H9 (cell line): ENCODE data around the gene KIF9. TPM values are rescaled to one million over a fixed set of nuclear protein-coding genes. Genes with fewer than 3 reads are reported as not detected.

Experiments
- DNase-seq: peaks from one replicate; pipeline ENCODE4 v3.0.0-alpha.2; 2017
- H2AFZ ChIP-seq: one replicate; pipeline ENCODE4 v1.6.1; 2013; ENCODE audit warnings: mild to moderate bottlenecking, low read length, control low read depth, moderate library complexity
- H2AK5ac ChIP-seq: 2 replicates; pipeline ENCODE4 v1.6.1; 2013; ENCODE audit warnings: low read length, control low read depth, mixed read lengths; ENCODE audit not compliant: insufficient read length
- H2BK120ac ChIP-seq: one replicate; pipeline ENCODE4 v1.6.1; 2013; ENCODE audit warnings: low read depth, mild to moderate bottlenecking, low read length, control low read depth, inconsistent platforms; ENCODE audit not compliant: poor library complexity, severe bottlenecking
- H2BK12ac ChIP-seq: 2 replicates; pipeline ENCODE4 v1.6.1; 2013; ENCODE audit warnings: low read length, control low read depth, mixed read lengths, low read depth; ENCODE audit not compliant: insufficient read length
- H2BK15ac ChIP-seq: 2 replicates; pipeline ENCODE4 v1.6.1; 2013; ENCODE audit warnings: low read depth, low read length, control low read depth
- H2BK20ac ChIP-seq: one replicate; pipeline ENCODE4 v1.6.1; 2013; ENCODE audit warnings: low read depth, mild to moderate bottlenecking, low read length, control low read depth, inconsistent platforms; ENCODE audit not compliant: poor library complexity, severe bottlenecking
- H2BK5ac ChIP-seq: 2 replicates; pipeline ENCODE4 v1.6.1; 2013; ENCODE audit warnings: low read length, control low read depth, mixed read lengths; ENCODE audit not compliant: insufficient read length
- H3K14ac ChIP-seq: 2 replicates; pipeline ENCODE4 v1.6.1; 2013; ENCODE audit warnings: low read length, control low read depth; ENCODE audit not compliant: insufficient read depth
- H3K18ac ChIP-seq: 2 replicates; pipeline ENCODE4 v1.6.1; 2013; ENCODE audit warnings: low read depth, mild to moderate bottlenecking, mixed read lengths, low read length, control low read depth; ENCODE audit not compliant: insufficient read length
- H3K23ac ChIP-seq: 2 replicates; pipeline ENCODE4 v1.6.1; 2013; ENCODE audit warnings: low read length, control low read depth, mixed read lengths, low read depth; ENCODE audit not compliant: insufficient read length
- H3K23me2 ChIP-seq: 2 replicates; pipeline ENCODE4 v1.6.1; 2013; ENCODE audit warnings: low read depth, mild to moderate bottlenecking, mixed read lengths, low read length, control low read depth; ENCODE audit not compliant: insufficient read length, poor library complexity, severe bottlenecking
- H3K27ac ChIP-seq: 2 replicates; pipeline ENCODE4 v1.5.1; 2013; ENCODE audit warnings: low read length, control low read depth, mixed read lengths, low read depth; ENCODE audit not compliant: insufficient read length
- H3K27me3 ChIP-seq: 2 replicates; pipeline ENCODE4 v1.6.1; 2013; ENCODE audit warnings: low read length, control low read depth, inconsistent platforms; ENCODE audit not compliant: insufficient read depth
- H3K4ac ChIP-seq: 2 replicates; pipeline ENCODE4 v1.6.1; 2013; ENCODE audit warnings: low read depth, mild to moderate bottlenecking, control low read depth, inconsistent platforms, low read length, moderate library complexity
- H3K4me1 ChIP-seq: 2 replicates; pipeline ENCODE4 v1.6.1; 2013; ENCODE audit warnings: low read length, control low read depth, inconsistent platforms; ENCODE audit not compliant: insufficient read depth
- H3K4me2 ChIP-seq: 2 replicates; pipeline ENCODE4 v1.6.1; 2013; ENCODE audit warnings: low read length, control low read depth, mixed read lengths; ENCODE audit not compliant: insufficient read length, insufficient read depth
- H3K56ac ChIP-seq: 2 replicates; pipeline ENCODE4 v1.6.1; 2013; ENCODE audit warnings: low read depth, mild to moderate bottlenecking, mixed read lengths, low read length, control low read depth; ENCODE audit not compliant: insufficient read length
- H3K79me1 ChIP-seq: 2 replicates; pipeline ENCODE4 v1.6.1; 2013; ENCODE audit warnings: low read depth, mild to moderate bottlenecking, moderate library complexity, low read length, control low read depth, inconsistent platforms; ENCODE audit not compliant: insufficient read depth, poor library complexity, severe bottlenecking
- H3K79me2 ChIP-seq: 2 replicates; pipeline ENCODE4 v1.6.1; 2013; ENCODE audit warnings: low read length, control low read depth, inconsistent platforms; ENCODE audit not compliant: insufficient read depth
- H3K9ac ChIP-seq: 2 replicates; pipeline ENCODE4 v1.6.1; 2013; ENCODE audit warnings: low read length, control low read depth, mixed read lengths; ENCODE audit not compliant: insufficient read length; ENCODE audit errors: extremely low read depth
- H3K9me3 ChIP-seq: one replicate; pipeline ENCODE4 v1.6.1; 2013; ENCODE audit warnings: low read depth, low read length, inconsistent platforms; ENCODE audit not compliant: control insufficient read depth
- H3T11ph ChIP-seq: one replicate; pipeline ENCODE4 v1.6.1; 2013; ENCODE audit warnings: mild to moderate bottlenecking, low read length, control low read depth, inconsistent platforms
- H4K20me1 ChIP-seq: one replicate; pipeline ENCODE4 v1.6.1; 2013; ENCODE audit not compliant: control insufficient read depth, insufficient read length, insufficient read depth
- H4K5ac ChIP-seq: 2 replicates; pipeline ENCODE4 v1.6.1; 2013; ENCODE audit warnings: low read depth, mild to moderate bottlenecking, mixed read lengths, low read length, control low read depth; ENCODE audit not compliant: insufficient read length
- H4K8ac ChIP-seq: replicated peaks from 2 replicates; pipeline ENCODE4 v1.6.1; 2013; ENCODE audit warnings: low read length, control low read depth, mixed read lengths, low read depth; ENCODE audit not compliant: insufficient read length
- H4K91ac ChIP-seq: 2 replicates; pipeline ENCODE4 v1.6.1; 2013; ENCODE audit warnings: low read depth, mild to moderate bottlenecking, moderate library complexity, mixed read lengths, low read length, control low read depth; ENCODE audit not compliant: insufficient read length
- H3K27ac Mint-ChIP-seq, 3 experiments: 2 replicates in 2 of 3; 3 replicates in 1 of 3; pipeline ENCODE4 v1.8.0; 2020 to 2021; ENCODE audit warnings: mixed read lengths in 3 of 3, mild to moderate bottlenecking in 1 of 3, moderate library complexity in 1 of 3
- H3K27me3 Mint-ChIP-seq: 2 replicates; pipeline ENCODE4 v1.8.0; 2021; ENCODE audit warnings: low read depth, mild to moderate bottlenecking, moderate library complexity, mixed read lengths
- H3K36me3 Mint-ChIP-seq, 3 experiments: 2 replicates in 2 of 3; 3 replicates in 1 of 3; pipeline ENCODE4 v1.8.0; 2020 to 2021; ENCODE audit warnings: low read depth in 3 of 3, mixed read lengths in 3 of 3; ENCODE audit not compliant: insufficient read depth in 1 of 3
- H3K4me1 Mint-ChIP-seq, 2 experiments: 2 replicates each; pipeline ENCODE4 v1.8.0; 2020; ENCODE audit warnings: mixed read lengths in 2 of 2
- H3K4me3 Mint-ChIP-seq, 2 experiments: 2 replicates in 1 of 2; 3 replicates in 1 of 2; pipeline ENCODE4 v1.8.0; 2020 to 2021; ENCODE audit warnings: mild to moderate bottlenecking in 2 of 2, mixed read lengths in 2 of 2, moderate library complexity in 1 of 2
- H3K9me3 Mint-ChIP-seq, 2 experiments: 2 replicates in 1 of 2; 3 replicates in 1 of 2; pipeline ENCODE4 v1.8.0; 2020; ENCODE audit warnings: mild to moderate bottlenecking in 2 of 2, mixed read lengths in 2 of 2, moderate library complexity in 1 of 2
- WGBS: extraction: QIAGEN DNeasy Blood & Tissue Kit; methylation state at CpG from one replicate; pipeline ENCODE4 v1.1.7; 2013; ENCODE audit warnings: missing lambda C conversion rate, low lambda C conversion rate, mixed read lengths; ENCODE audit not compliant: insufficient read length; ENCODE audit errors: extremely low coverage; 5-methylcytosine and 5-hydroxymethylcytosine counted together
- total RNA-seq: library from RNA; stranded (reverse); gene quantifications from 2 replicates; pipeline ENCODE4 v1.2.1, GENCODE V29; 2021
- TF ChIP-seq, protein P1 (sequence below): fragments of 200-600 bp; sonication (generic); conservative IDR thresholded peaks from 3 replicates; pipeline ENCODE4 v1.8.0; 2021; ENCODE audit warnings: antibody characterized with exemption, mild to moderate bottlenecking

Gene KIF9
- total RNA-seq, 1 experiment from 2014 or later: 8.4 TPM

DNA sequence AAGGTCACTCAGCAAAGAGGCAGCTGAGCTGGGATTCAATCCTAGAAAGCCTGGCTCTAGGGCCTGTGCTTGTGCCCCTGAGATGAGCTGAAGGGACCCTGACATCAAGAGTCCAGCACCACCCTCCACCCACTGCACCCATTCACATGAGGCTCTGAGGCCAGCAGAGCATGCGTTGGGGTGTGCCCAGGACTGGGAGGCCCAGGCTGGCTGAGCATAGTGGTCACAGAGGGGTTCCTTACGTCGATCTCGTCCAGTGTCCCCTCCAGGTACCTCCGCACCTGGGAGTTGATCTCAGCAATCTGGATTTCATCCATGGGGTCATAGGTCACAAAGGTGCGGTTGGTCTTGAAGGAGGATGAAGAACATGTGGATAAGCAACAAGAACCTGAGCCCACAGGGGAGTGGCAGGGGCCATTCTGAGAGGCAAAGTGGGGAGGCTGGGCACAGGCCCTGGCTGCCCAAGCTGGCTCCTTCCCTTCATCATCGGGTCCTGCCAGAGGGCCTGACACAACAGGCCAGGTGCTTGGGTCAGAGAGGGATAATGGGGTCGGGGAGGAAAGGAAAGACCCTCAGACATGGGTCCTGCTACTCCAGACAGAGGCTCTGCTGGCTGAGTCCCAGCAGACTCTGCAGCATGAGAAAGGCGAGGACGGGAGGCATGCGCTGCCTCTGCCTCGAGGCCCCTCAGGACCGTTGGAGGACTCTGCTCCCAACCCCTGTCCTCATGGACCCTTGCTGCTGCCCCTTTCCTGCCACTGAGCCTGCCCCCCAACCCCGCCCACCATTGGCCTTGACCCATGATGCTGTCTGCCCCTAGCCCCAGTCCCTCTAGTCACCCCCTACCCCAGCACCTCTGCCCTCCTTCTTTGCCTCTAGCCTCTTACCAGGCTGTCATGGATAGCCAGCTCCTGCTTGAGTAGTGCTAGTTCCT, 35.2 kb downstream of the KIF9 start:
- Histone ChIP-seq H3K4me1 (peaks cover 2% of the 10 kb centered on the region; the same call in 1 of the 2 replicates), H3K23ac (no peak overlapping the region), H3K18ac (no peak overlapping the region), H3K9ac (no peak overlapping the region), H2BK20ac (no peak overlapping the region), H4K20me1 (no peaks in the 10 kb centered on the region), H3K27ac (no peak overlapping the region), H2BK15ac (no peak overlapping the region), H4K91ac (no peak overlapping the region), H2AK5ac (no peak overlapping the region), H3K9me3 (no peaks in the 10 kb centered on the region), H3T11ph (no peak overlapping the region), H3K27me3 (no peaks in the 10 kb centered on the region), H3K23me2 (no peaks in the 10 kb centered on the region), H3K14ac (no peak overlapping the region), H2BK120ac (no peak overlapping the region), H2BK5ac (no peak overlapping the region), H3K4me2 (no peak overlapping the region), H3K56ac (no peak overlapping the region), H3K4ac (no peak overlapping the region), H3K79me2 (no peaks in the 10 kb centered on the region), H2AFZ (no peak overlapping the region), H3K79me1 (no peaks in the 10 kb centered on the region), H2BK12ac (no peak overlapping the region), H4K5ac (no peak overlapping the region), H4K8ac (no peak overlapping the region)
- no peak overlapping the region for H3K4me3 Mint-ChIP-seq
- H3K27me3 Mint-ChIP-seq: no peaks in the 10 kb centered on the region; the same call in 1 of the 2 replicates
- H3K9me3 Mint-ChIP-seq: no peaks in the 10 kb centered on the region
- no peak overlapping the region for H3K27ac Mint-ChIP-seq
- no peak for DNase-seq
- WGBS: no CpG with 5 or more reads among the region's 14 CpGs
- H3K36me3 Mint-ChIP-seq: no peaks in the 10 kb centered on the region
- H3K4me1 Mint-ChIP-seq: peaks cover 4 to 6% of the 10 kb centered on the region in 2 experiments
- TF ChIP-seq, protein P1, sequence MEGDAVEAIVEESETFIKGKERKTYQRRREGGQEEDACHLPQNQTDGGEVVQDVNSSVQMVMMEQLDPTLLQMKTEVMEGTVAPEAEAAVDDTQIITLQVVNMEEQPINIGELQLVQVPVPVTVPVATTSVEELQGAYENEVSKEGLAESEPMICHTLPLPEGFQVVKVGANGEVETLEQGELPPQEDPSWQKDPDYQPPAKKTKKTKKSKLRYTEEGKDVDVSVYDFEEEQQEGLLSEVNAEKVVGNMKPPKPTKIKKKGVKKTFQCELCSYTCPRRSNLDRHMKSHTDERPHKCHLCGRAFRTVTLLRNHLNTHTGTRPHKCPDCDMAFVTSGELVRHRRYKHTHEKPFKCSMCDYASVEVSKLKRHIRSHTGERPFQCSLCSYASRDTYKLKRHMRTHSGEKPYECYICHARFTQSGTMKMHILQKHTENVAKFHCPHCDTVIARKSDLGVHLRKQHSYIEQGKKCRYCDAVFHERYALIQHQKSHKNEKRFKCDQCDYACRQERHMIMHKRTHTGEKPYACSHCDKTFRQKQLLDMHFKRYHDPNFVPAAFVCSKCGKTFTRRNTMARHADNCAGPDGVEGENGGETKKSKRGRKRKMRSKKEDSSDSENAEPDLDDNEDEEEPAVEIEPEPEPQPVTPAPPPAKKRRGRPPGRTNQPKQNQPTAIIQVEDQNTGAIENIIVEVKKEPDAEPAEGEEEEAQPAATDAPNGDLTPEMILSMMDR: no peak
